Endothelial cell of umbilical vein (primary cell): ENCODE measurements around the gene RNPEPL1. TPM values are rescaled to one million over a fixed set of nuclear protein-coding genes. Genes with fewer than 3 reads are reported as not detected.

ENCODE experiments used
- BruUV-seq: library from RNA; stranded (reverse); fragments of 400-500 nt; replicated peaks from 2 replicates; lab custom pipeline; 2021; lab: Mats Ljungman, UMichigan
- CTCF ChIA-PET: fragments of 300-600, 350-600 bp; sonication (Branson Sonifier 250); formaldehyde crosslinking; loops from one replicate; lab custom pipeline; 2021; ENCODE audit warnings: antibody characterized with exemption, inconsistent platforms; lab: Charles Lee
- POLR2A ChIA-PET: fragments of 300-600, 350-600 bp; sonication (Branson Sonifier 250); formaldehyde crosslinking; loops from one replicate; lab custom pipeline; 2021; ENCODE audit warnings: antibody characterized with exemption, inconsistent platforms; lab: Charles Lee
- DNase-seq: peaks from one replicate; pipeline ENCODE4 v3.0.0-alpha.2; 2011; ENCODE audit warnings: low read depth, low spot score
- FAIRE-seq: peaks from 2 replicates; lab custom pipeline; 2011; peaks lifted over from hg19 to GRCh38; lab: Jason Lieb, UNC
- H2AFZ ChIP-seq: 2 replicates; pipeline ENCODE4 v1.6.0; 2012; ENCODE audit warnings: low read depth, low read length, control low read depth, inconsistent platforms
- H3K27ac ChIP-seq: 2 replicates; pipeline ENCODE4 v1.5.1; 2011; ENCODE audit warnings: low read depth, mild to moderate bottlenecking, control low read depth, low read length, moderate library complexity; ENCODE audit not compliant: insufficient read depth
- H3K27me3 ChIP-seq, 2 experiments: 2 replicates each; pipeline versions ENCODE4 v1.6.0 to v1.6.1; 2011; ENCODE audit warnings: low read length in 2 of 2, mixed read lengths in 1 of 2; ENCODE audit not compliant: control insufficient read depth in 2 of 2, insufficient read depth in 2 of 2
- H3K36me3 ChIP-seq, 2 experiments: 2 replicates in 1 of 2; 3 replicates in 1 of 2; pipeline ENCODE4 v1.5.1; 2011; ENCODE audit warnings: low read length in 2 of 2, mild to moderate bottlenecking in 1 of 2, moderate library complexity in 1 of 2; ENCODE audit not compliant: control insufficient read depth in 2 of 2, insufficient read depth in 2 of 2; ENCODE audit errors: extremely low read depth in 1 of 2
- H3K4me1 ChIP-seq: 3 replicates; pipeline ENCODE4 v1.5.1; 2011; ENCODE audit warnings: mild to moderate bottlenecking, low read length; ENCODE audit not compliant: control insufficient read depth, insufficient read depth; ENCODE audit errors: extremely low read depth
- H3K4me2 ChIP-seq: 2 replicates; pipeline ENCODE4 v1.6.1; 2011; ENCODE audit warnings: low read length, control low read depth, mixed read lengths; ENCODE audit not compliant: insufficient read depth
- H3K4me3 ChIP-seq, 3 experiments: fragments of 200-600 bp in 1 of 3; sonication (generic), shearing (Covaris generic) in 1 of 3; replicated peaks in 1 of 3; 2 replicates each; pipeline ENCODE4 v1.5.1; 2011 to 2016; ENCODE audit warnings: control low read depth in 3 of 3, low read length in 3 of 3, mild to moderate bottlenecking in 2 of 3, inconsistent platforms in 1 of 3, low read depth in 1 of 3, moderate library complexity in 1 of 3; ENCODE audit not compliant: insufficient read depth in 1 of 3
- H3K79me2 ChIP-seq: 2 replicates; pipeline ENCODE4 v1.6.0; 2012; ENCODE audit warnings: low read length, inconsistent platforms; ENCODE audit not compliant: control insufficient read depth, insufficient read depth
- H3K9ac ChIP-seq: replicated peaks from 2 replicates; pipeline ENCODE3; 2011; ENCODE audit warnings: low read length, control low read depth; ENCODE audit not compliant: insufficient read depth; ENCODE audit errors: extremely low read depth
- H3K9me1 ChIP-seq: replicated peaks from 3 replicates; pipeline ENCODE4 v1.6.0; 2011; ENCODE audit warnings: mild to moderate bottlenecking, low read length; ENCODE audit not compliant: control insufficient read depth, insufficient read depth; ENCODE audit errors: extremely low read depth
- H3K9me3 ChIP-seq: replicated peaks from 2 replicates; pipeline ENCODE4 v1.5.1; 2012; ENCODE audit warnings: low read length, inconsistent platforms; ENCODE audit not compliant: control insufficient read depth, insufficient read depth
- H4K20me1 ChIP-seq: replicated peaks from 2 replicates; pipeline ENCODE3; 2011; ENCODE audit warnings: mild to moderate bottlenecking, low read length; ENCODE audit not compliant: control insufficient read depth, insufficient read depth; ENCODE audit errors: extremely low read depth
- EZH2 ChIP-seq: IDR thresholded peaks from 2 replicates; pipeline ENCODE4 v1.6.1; 2012; ENCODE audit warnings: borderline replicate concordance, low read depth, mild to moderate bottlenecking, moderate library complexity, low read length, inconsistent platforms; ENCODE audit not compliant: severe bottlenecking
- FOS ChIP-seq: IDR thresholded peaks from 2 replicates; pipeline ENCODE4 v1.6.1; 2011; ENCODE audit warnings: mild to moderate bottlenecking, low read length, moderate library complexity, borderline replicate concordance; ENCODE audit not compliant: insufficient read depth
- GATA2 ChIP-seq: IDR thresholded peaks from 2 replicates; pipeline ENCODE4 v1.7.0; 2011; ENCODE audit warnings: low read depth, mild to moderate bottlenecking, moderate library complexity, mixed read lengths, low read length; ENCODE audit not compliant: insufficient read length, insufficient read depth
- JUN ChIP-seq: IDR thresholded peaks from 2 replicates; pipeline ENCODE4 v1.6.1; 2011; ENCODE audit warnings: borderline replicate concordance, low read depth; ENCODE audit not compliant: insufficient read length, insufficient read depth
- MYC ChIP-seq: IDR thresholded peaks from one replicate; pipeline ENCODE4 v1.6.1; 2011; ENCODE audit warnings: mild to moderate bottlenecking, low read depth, low read length
- POLR2A ChIP-seq: IDR thresholded peaks from 2 replicates; pipeline ENCODE4 v1.6.1; 2012; ENCODE audit warnings: low read depth, mild to moderate bottlenecking, control low read depth, low read length
- POLR2AphosphoS5 ChIP-seq: IDR thresholded peaks from 2 replicates; pipeline ENCODE4 v1.6.1; 2012; ENCODE audit warnings: low read depth, mild to moderate bottlenecking, control low read depth, low read length, moderate library complexity; ENCODE audit not compliant: insufficient read depth
- dilution Hi-C: fragments of 300-500 bp; cut with MboI; formaldehyde crosslinking; loops from one replicate; pipeline ENCODE4 v1.15.0; 2019; ENCODE audit warnings: low sequenced_read_pairs; ENCODE audit not compliant: extremely low pct_ligation_motif_present
- intact Hi-C: fragments of 100-400 bp; cut with micrococcal nuclease; formaldehyde crosslinking; loops from one replicate; pipeline ENCODE4 v1.10.0; 2022
- polyA plus RNA-seq, 4 experiments: library from polyadenylated mRNA; depleted of rRNA in 3 of 4; stranded (reverse) in 3 of 4; unstranded in 1 of 4; fragments of >200 nt; gene quantifications; 2 replicates each; pipeline versions ENCODE4 v1.2.1 to v1.2.3, GENCODE V29; 2011 to 2012; ENCODE audit warnings: missing spikeins in 1 of 4
- total RNA-seq: library from RNA; stranded (reverse); gene quantifications from 2 replicates; pipeline ENCODE4 v1.2.3, GENCODE V29; 2021
- TF ChIP-seq, protein P1 (sequence below), 2 donors: IDR thresholded peaks; 1 replicate in 1 of 2; 2 replicates in 1 of 2; pipeline ENCODE4 v1.5.1; 2011; ENCODE audit warnings: low read length in 2 of 2, mild to moderate bottlenecking in 2 of 2, moderate library complexity in 2 of 2, control low read depth in 1 of 2, inconsistent platforms in 1 of 2, low read depth in 1 of 2; ENCODE audit not compliant: insufficient read depth in 1 of 2; ENCODE audit errors: extremely low read depth in 1 of 2
- TF ChIP-seq, protein P2 (sequence below): IDR thresholded peaks from 2 replicates; pipeline ENCODE4 v1.6.1; 2011; ENCODE audit not compliant: insufficient read depth, insufficient read length

RNPEPL1 gene
- total and polyA plus RNA-seq, 2 donors (not counting 3 experiments of a cell fraction or from before 2014, with no cell fraction given), result 35.8 to 67.1 TPM

DNA sequence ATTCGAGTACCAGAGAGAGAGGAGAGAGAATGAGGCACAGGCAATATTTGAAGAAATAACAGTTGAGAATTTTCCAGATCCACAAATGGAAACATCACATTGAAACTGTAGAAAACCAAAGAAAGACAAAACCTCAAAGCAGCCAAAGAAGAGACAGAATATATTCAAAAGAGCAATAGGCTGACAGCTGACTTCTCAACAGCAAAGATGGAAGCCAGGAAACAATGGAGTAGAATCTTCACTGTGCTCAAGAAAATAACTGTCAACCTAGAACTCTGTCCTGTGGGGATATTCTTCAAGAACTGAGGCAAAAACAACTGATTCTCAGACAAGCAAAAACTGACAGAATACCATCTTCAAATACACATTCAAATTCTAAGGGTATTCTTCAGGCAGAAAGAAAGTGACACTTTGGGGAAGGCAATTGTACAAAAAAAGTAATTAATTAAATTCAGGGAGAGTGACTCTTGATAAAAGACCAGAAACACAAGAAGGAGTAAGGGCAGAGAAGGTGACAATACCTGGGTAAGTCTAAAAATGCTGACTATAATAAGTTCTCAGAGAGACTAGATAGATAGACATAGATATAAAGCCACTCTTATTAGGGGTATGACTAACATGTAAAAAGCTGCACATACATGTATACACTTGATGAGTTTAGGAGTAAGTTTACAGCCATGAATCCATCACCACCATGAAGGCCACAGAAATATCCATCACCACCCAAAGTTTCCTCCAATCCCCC, 36.1 kb upstream of the RNPEPL1 start:
- Histone ChIP-seq H3K4me1 (no peaks in the 10 kb centered on the region), H3K9ac (no peak overlapping the region), H3K27ac (no peak overlapping the region), H3K27me3 (no peaks in the 10 kb centered on the region), H4K20me1 (no peaks in the 10 kb centered on the region), H3K36me3 (peaks cover 0 to 2% of the 10 kb centered on the region in 2 experiments), H3K4me3 (no peak overlapping the region), H3K9me3 (no peaks in the 10 kb centered on the region), H3K9me1 (no peaks in the 10 kb centered on the region), H3K4me2 (no peak overlapping the region), H3K79me2 (no peaks in the 10 kb centered on the region), H2AFZ (no peak overlapping the region)
- POLR2A ChIA-PET, result no interaction called here
- CTCF ChIA-PET, result no interaction called here
- BruUV-seq, result no TSS peak
- no peak for FAIRE-seq
- DNase-seq, result no peak
- dilution Hi-C loops, result no loop called here
- intact Hi-C loops, result no loop called here
- TF ChIP-seq, protein P1, sequence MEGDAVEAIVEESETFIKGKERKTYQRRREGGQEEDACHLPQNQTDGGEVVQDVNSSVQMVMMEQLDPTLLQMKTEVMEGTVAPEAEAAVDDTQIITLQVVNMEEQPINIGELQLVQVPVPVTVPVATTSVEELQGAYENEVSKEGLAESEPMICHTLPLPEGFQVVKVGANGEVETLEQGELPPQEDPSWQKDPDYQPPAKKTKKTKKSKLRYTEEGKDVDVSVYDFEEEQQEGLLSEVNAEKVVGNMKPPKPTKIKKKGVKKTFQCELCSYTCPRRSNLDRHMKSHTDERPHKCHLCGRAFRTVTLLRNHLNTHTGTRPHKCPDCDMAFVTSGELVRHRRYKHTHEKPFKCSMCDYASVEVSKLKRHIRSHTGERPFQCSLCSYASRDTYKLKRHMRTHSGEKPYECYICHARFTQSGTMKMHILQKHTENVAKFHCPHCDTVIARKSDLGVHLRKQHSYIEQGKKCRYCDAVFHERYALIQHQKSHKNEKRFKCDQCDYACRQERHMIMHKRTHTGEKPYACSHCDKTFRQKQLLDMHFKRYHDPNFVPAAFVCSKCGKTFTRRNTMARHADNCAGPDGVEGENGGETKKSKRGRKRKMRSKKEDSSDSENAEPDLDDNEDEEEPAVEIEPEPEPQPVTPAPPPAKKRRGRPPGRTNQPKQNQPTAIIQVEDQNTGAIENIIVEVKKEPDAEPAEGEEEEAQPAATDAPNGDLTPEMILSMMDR (IDR thresholded peaks at IDR 0.05; ENCODE audit: extremely low read depth in 1 of 2, insufficient read depth in 1 of 2, low read depth in 1 of 2, low read length in 2 of 2), result no peak
- no peak for TF ChIP-seq POLR2A
- no peak for TF ChIP-seq GATA2
- TF ChIP-seq MYC, result no peak
- TF ChIP-seq, protein P2, sequence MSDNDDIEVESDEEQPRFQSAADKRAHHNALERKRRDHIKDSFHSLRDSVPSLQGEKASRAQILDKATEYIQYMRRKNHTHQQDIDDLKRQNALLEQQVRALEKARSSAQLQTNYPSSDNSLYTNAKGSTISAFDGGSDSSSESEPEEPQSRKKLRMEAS, result no peak
- no peak for TF ChIP-seq JUN
- no peak for TF ChIP-seq FOS
- TF ChIP-seq EZH2, result no peak
- no peak for TF ChIP-seq POLR2AphosphoS5
